HepG2 (cell line): ENCODE measurements around the gene SIVA1. TPM values are rescaled to one million over a fixed set of nuclear protein-coding genes. Genes with fewer than 3 reads are reported as not detected.

Source experiments
- CC2D1A ChIP-seq: sonication (generic); formaldehyde crosslinking; IDR thresholded peaks from 2 replicates; pipeline ENCODE4 v1.8.1; 2023; ENCODE audit warnings: mild to moderate bottlenecking, missing genetic modification reagents
- ETV5 ChIP-seq: IDR thresholded peaks from 2 replicates; pipeline ENCODE4 v1.6.1; 2018; ENCODE audit warnings: missing biosample characterization, missing genetic modification reagents, inconsistent platforms, borderline replicate concordance
- GABPB1 ChIP-seq: IDR thresholded peaks from 2 replicates; pipeline ENCODE4 v1.6.1; 2016; ENCODE audit warnings: mild to moderate bottlenecking, missing genetic modification reagents, moderate library complexity, missing compliant biosample characterization
- KLF6 ChIP-seq: IDR thresholded peaks from 2 replicates; pipeline ENCODE4 v1.8.0; 2016; ENCODE audit warnings: missing biosample characterization, missing genetic modification reagents
- MZF1 ChIP-seq: sonication (generic); formaldehyde crosslinking; IDR thresholded peaks from 2 replicates; pipeline ENCODE4 v1.8.1; 2023; ENCODE audit warnings: mild to moderate bottlenecking, missing genetic modification reagents, borderline replicate concordance
- RBAK ChIP-seq: sonication (generic); formaldehyde crosslinking; IDR thresholded peaks from 2 replicates; pipeline ENCODE4 v1.5.1; 2020; ENCODE audit warnings: mild to moderate bottlenecking, missing genetic modification reagents
- RBFOX2 ChIP-seq: fragments of 200-400 bp; formaldehyde crosslinking; IDR thresholded peaks from 2 replicates; pipeline ENCODE4 v1.6.1; 2017; ENCODE audit warnings: low read depth, mild to moderate bottlenecking, low read length
- SMYD3 ChIP-seq: sonication (generic); formaldehyde crosslinking; IDR thresholded peaks from 2 replicates; pipeline ENCODE4 v1.8.1; 2023; ENCODE audit warnings: mild to moderate bottlenecking, missing genetic modification reagents
- SNAI1 ChIP-seq: sonication (generic); formaldehyde crosslinking; IDR thresholded peaks from 2 replicates; pipeline ENCODE4 v1.5.0; 2020; ENCODE audit warnings: mild to moderate bottlenecking, missing genetic modification reagents, borderline replicate concordance
- SRSF4 ChIP-seq: fragments of 200-400 bp; formaldehyde crosslinking; IDR thresholded peaks from one replicate; pipeline ENCODE4 v1.6.1; 2018; ENCODE audit warnings: mild to moderate bottlenecking, low read depth, low read length, moderate library complexity; ENCODE audit not compliant: poor library complexity, severe bottlenecking
- STAT5B ChIP-seq: sonication (generic); formaldehyde crosslinking; IDR thresholded peaks from 2 replicates; pipeline ENCODE4 v1.4.0; 2020; ENCODE audit warnings: missing genetic modification reagents
- ZFX ChIP-seq: sonication (generic); formaldehyde crosslinking; IDR thresholded peaks from 2 replicates; pipeline ENCODE4 v1.4.0; 2020; ENCODE audit warnings: mild to moderate bottlenecking, low read depth, missing genetic modification reagents, moderate library complexity
- polyA plus RNA-seq, 8 experiments: library from polyadenylated mRNA; depleted of rRNA in 3 of 8; stranded (reverse) in 7 of 8; unstranded in 1 of 8; fragments of >200 nt; fragmentation: Illumina TruSeq in 4 of 8; extraction: Trizol in 4 of 8; gene quantifications; 2 replicates each; pipeline versions ENCODE4 v1.2.1 to v1.2.3, GENCODE V29; 2011 to 2016; ENCODE audit warnings: low read depth in 4 of 8, missing spikeins in 1 of 8, mixed read lengths in 1 of 8; ENCODE audit not compliant: insufficient read depth in 1 of 8
- total RNA-seq, 5 experiments: library from RNA; depleted of rRNA; stranded (reverse); fragments of >200 nt; fragmentation: Illumina TruSeq; extraction: Trizol; gene quantifications; 2 replicates each; pipeline ENCODE4 v1.2.3, GENCODE V29; 2016; ENCODE audit warnings: low read depth in 1 of 5
- TF ChIP-seq, protein P1 (sequence below): sonication (generic); formaldehyde crosslinking; IDR thresholded peaks from 2 replicates; pipeline ENCODE4 v1.4.0; 2020; ENCODE audit warnings: missing genetic modification reagents
- TF ChIP-seq, protein P2 (sequence below): sonication (generic); formaldehyde crosslinking; IDR thresholded peaks from 2 replicates; pipeline ENCODE4 v1.4.0; 2020; ENCODE audit warnings: mild to moderate bottlenecking, low read depth, missing genetic modification reagents
- TF ChIP-seq, protein P3 (sequence below): sonication (generic); formaldehyde crosslinking; IDR thresholded peaks from 2 replicates; pipeline ENCODE4 v1.4.0; 2020; ENCODE audit warnings: mild to moderate bottlenecking, low read depth, missing genetic modification reagents
- TF ChIP-seq, protein P4 (sequence below): sonication (generic); formaldehyde crosslinking; IDR thresholded peaks from 2 replicates; pipeline ENCODE4 v1.8.0; 2022; ENCODE audit warnings: mild to moderate bottlenecking, missing genetic modification reagents, borderline replicate concordance
- TF ChIP-seq, protein P5 (sequence below): sonication (generic); formaldehyde crosslinking; IDR thresholded peaks from 2 replicates; pipeline ENCODE4 v1.5.1; 2020; ENCODE audit warnings: missing genetic modification reagents, mild to moderate bottlenecking, borderline replicate concordance

SIVA1 gene
- total and polyA plus RNA-seq, 2 of the 13 experiments (the other 11 are each of a cell fraction or from before 2014, with no cell fraction given): 123 to 186 TPM

DNA sequence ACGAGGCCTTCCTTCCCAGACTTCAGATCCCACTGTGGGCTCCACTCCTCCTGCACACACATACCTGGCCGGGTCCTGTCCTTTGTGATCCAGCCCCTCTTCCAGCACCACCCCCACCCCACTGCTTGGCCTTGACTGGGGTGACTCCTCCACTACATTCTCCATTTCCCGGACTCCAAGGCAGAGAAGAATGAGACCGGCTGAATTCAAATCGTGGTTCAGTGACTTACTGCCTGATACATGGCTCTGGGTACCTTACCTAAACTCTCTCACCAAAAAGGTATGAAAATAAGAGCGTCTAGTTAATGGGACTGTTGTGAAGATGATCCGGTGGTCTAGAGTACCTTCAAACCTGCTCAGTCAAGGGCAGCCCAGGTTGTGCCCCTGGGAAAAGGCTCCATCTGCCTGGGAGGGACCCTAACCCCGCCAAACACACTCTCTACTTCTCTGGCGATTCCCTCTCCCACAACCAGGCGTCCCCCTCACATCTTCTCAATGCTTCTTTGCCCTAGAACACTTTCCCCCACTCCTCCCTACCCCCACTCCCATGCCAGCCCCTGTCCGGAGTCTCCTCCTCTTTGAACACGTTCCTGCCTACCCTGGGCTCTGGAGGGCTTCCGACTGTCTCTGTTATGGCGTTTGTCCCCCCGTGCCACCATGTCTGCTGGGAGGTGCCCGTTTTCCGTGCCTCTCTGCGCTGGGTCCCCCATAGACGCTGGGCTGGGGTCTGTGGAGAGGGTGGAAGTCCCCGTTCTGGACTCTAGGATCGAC lies 46.5 kb downstream of the SIVA1 start (continued):
- TF ChIP-seq RBFOX2: no peak
- TF ChIP-seq, protein P1, sequence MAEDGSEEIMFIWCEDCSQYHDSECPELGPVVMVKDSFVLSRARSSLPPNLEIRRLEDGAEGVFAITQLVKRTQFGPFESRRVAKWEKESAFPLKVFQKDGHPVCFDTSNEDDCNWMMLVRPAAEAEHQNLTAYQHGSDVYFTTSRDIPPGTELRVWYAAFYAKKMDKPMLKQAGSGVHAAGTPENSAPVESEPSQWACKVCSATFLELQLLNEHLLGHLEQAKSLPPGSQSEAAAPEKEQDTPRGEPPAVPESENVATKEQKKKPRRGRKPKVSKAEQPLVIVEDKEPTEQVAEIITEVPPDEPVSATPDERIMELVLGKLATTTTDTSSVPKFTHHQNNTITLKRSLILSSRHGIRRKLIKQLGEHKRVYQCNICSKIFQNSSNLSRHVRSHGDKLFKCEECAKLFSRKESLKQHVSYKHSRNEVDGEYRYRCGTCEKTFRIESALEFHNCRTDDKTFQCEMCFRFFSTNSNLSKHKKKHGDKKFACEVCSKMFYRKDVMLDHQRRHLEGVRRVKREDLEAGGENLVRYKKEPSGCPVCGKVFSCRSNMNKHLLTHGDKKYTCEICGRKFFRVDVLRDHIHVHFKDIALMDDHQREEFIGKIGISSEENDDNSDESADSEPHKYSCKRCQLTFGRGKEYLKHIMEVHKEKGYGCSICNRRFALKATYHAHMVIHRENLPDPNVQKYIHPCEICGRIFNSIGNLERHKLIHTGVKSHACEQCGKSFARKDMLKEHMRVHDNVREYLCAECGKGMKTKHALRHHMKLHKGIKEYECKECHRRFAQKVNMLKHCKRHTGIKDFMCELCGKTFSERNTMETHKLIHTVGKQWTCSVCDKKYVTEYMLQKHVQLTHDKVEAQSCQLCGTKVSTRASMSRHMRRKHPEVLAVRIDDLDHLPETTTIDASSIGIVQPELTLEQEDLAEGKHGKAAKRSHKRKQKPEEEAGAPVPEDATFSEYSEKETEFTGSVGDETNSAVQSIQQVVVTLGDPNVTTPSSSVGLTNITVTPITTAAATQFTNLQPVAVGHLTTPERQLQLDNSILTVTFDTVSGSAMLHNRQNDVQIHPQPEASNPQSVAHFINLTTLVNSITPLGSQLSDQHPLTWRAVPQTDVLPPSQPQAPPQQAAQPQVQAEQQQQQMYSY (CRISPR knock-in tag): no peak
- TF ChIP-seq GABPB1 (CRISPR knock-in tag): no peak
- TF ChIP-seq, protein P2, sequence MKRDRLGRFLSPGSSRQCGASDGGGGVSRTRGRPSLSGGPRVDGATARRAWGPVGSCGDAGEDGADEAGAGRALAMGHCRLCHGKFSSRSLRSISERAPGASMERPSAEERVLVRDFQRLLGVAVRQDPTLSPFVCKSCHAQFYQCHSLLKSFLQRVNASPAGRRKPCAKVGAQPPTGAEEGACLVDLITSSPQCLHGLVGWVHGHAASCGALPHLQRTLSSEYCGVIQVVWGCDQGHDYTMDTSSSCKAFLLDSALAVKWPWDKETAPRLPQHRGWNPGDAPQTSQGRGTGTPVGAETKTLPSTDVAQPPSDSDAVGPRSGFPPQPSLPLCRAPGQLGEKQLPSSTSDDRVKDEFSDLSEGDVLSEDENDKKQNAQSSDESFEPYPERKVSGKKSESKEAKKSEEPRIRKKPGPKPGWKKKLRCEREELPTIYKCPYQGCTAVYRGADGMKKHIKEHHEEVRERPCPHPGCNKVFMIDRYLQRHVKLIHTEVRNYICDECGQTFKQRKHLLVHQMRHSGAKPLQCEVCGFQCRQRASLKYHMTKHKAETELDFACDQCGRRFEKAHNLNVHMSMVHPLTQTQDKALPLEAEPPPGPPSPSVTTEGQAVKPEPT (CRISPR knock-in tag): no peak; the same call in 1 of the 2 replicates
- no peak for TF ChIP-seq ETV5 (CRISPR knock-in tag)
- TF ChIP-seq SNAI1: no peak
- TF ChIP-seq, protein P3, sequence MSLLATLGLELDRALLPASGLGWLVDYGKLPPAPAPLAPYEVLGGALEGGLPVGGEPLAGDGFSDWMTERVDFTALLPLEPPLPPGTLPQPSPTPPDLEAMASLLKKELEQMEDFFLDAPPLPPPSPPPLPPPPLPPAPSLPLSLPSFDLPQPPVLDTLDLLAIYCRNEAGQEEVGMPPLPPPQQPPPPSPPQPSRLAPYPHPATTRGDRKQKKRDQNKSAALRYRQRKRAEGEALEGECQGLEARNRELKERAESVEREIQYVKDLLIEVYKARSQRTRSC: no peak
- no peak for TF ChIP-seq STAT5B (CRISPR knock-in tag)
- TF ChIP-seq, protein P4, sequence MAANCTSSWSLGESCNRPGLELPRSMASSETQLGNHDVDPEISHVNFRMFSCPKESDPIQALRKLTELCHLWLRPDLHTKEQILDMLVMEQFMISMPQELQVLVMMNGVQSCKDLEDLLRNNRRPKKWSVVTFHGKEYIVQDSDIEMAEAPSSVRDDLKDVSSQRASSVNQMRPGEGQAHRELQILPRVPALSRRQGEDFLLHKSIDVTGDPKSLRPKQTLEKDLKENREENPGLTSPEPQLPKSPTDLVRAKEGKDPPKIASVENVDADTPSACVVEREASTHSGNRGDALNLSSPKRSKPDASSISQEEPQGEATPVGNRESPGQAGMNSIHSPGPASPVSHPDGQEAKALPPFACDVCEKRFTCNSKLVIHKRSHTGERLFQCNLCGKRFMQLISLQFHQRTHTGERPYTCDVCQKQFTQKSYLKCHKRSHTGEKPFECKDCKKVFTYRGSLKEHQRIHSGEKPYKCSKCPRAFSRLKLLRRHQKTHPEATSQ (CRISPR knock-in tag): no peak
- TF ChIP-seq, protein P5, sequence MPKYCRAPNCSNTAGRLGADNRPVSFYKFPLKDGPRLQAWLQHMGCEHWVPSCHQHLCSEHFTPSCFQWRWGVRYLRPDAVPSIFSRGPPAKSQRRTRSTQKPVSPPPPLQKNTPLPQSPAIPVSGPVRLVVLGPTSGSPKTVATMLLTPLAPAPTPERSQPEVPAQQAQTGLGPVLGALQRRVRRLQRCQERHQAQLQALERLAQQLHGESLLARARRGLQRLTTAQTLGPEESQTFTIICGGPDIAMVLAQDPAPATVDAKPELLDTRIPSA: no peak
- TF ChIP-seq SRSF4: no peak
- no peak for TF ChIP-seq KLF6 (CRISPR knock-in tag)
- TF ChIP-seq MZF1: no peak
- no peak for TF ChIP-seq ZFX (CRISPR knock-in tag)
- TF ChIP-seq CC2D1A: no peak
- no peak for TF ChIP-seq SMYD3 (CRISPR knock-in tag)
- no peak for TF ChIP-seq RBAK (CRISPR knock-in tag)
